HPDE6-E6E7 (cell line): ENCODE measurements around the gene NR1I2.

Source experiments
- DNase-seq: peaks from one replicate; pipeline ENCODE4 v3.0.0; 2011; ENCODE audit warnings: missing footprints; ENCODE audit errors: extremely low spot score

The NR1I2 gene

DNA sequence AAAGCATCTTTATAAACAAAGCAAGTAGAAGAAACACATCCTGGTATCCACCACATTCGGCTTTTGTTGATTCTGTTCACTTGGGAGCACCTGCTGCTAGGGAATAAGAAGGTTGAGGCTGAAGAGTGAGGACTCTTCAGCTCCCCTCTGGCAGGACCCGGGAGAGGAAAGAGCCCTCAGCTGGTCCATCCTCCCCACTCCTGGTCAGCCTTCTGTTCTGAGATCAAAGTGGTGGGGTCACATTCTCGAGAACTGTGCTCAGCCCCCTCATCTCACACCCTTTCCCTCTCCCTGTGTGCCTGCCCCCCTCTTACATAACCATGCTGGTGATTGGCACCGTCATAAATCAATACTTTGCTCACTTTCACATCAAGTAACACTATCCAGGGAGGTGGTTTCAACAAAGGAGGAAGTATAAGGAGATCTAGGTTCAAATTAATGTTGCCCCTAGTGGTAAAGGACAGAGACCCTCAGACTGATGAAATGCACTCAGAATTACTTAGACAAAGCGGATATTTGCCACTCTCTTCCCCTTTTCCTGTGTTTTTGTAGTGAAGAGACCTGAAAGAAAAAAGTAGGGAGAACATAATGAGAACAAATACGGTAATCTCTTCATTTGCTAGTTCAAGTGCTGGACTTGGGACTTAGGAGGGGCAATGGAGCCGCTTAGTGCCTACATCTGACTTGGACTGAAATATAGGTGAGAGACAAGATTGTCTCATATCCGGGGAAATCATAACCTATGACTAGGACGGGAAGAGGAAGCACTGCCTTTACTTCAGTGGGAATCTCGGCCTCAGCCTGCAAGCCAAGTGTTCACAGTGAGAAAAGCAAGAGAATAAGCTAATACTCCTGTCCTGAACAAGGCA is at the start of gene NR1I2:
TSS of gene NR1I2 (plus strand) at position 772 of the 869 bp plus-strand sequence.
- DNase-seq, result no peak

DNA sequence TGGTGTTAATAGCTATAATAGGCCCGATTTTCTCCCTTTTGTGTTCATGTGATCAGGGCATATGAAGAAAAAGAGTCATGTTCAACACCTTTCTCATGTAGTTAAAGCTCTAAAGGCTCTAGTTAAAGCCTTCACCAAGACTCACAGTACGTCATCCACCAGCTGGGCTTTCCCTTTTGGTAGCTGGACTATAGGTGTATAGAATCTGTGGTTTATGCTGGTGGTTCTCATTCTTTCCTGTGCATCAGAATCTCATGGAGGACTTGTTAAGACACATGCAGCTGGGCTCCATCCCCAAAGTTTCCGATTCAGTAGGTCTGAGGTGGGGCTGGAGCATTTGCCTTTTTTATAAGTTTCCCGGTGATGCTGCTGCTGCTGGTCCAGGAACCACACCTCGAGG is 48.1 kb upstream of the NR1I2 start:
- no peak for DNase-seq

DNA sequence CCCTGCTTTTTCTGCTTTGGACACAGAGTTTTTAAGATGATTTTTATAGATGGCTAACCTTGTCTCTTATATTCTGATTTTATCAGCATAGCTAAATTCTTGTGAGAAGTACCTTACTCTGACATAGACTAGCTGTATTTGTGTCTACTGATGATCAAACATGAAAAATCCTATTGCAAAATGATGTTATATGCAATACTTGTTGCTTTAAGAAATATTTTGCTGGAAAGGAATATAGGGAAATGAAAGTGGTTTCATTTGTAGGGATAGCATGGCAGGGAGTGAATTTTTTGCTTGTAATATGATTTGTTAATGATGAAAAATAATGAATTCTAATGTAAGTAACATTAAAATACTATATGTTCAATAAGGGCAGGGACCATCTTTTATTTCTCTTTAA is 43.2 kb upstream of the NR1I2 start:
- no peak for DNase-seq

DNA sequence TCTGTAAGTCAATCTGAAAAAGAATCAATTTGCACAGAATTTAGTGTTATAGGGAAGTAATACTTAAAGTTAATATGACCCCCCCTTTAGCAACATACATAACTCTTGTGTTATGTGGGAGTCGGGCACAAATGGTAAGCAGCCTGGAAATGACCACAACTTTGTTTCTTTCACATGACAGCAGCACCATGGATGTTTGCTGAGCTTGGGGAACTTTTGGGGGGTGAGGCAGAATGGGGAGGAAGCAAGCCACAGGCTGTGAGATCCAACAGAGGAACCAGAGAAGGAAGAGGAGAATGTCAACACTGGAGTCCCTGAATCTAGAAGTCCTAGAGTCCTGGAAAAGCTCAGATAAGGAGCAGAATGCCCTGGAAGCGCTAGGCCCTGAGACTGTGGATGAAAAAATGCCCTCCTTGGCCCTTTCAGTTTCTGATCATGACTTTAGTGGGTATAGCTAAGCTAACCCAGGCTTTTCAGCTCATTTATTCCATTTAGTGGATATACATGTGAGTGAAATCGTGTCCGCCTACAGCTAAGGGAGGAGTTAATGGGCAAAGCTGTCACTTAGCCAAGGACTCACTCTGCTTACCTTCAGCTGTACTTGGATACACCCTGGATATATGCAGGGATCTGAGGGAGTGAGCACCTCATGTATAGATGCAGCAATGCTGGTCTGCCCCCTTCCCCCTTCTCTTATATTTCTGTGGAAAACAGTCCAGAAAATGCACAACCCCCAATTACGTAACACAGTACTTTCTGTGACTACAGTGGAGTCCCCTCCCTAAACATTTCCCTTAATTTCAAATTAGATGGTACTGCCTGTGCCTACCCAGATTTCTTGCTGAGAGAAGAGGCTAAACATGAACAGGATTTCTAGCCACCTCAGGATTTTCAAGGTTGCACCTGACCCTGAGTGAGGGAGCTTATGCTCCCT is 40.0 kb upstream of the NR1I2 start:
- no peak for DNase-seq

DNA sequence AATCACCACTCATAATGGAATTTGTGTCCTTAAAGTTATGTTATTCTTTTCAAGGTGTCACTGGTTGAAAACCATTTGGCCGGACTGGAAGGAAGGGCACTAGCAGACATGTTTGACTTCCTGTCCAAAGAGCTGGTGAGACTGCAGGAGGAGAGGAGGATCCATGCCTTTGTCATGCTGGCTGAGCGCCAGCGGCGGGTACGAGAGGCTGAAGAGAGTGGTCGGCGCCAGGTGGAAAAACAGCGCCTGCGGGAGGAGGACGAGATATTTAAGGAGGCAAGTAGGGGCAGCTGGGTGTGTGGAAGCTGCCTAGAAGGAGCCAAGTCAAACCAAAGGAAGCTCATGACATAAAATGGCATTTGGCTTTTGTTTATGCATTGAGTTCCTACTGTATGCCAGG is 38.0 kb upstream of the NR1I2 start:
- no peak for DNase-seq

DNA sequence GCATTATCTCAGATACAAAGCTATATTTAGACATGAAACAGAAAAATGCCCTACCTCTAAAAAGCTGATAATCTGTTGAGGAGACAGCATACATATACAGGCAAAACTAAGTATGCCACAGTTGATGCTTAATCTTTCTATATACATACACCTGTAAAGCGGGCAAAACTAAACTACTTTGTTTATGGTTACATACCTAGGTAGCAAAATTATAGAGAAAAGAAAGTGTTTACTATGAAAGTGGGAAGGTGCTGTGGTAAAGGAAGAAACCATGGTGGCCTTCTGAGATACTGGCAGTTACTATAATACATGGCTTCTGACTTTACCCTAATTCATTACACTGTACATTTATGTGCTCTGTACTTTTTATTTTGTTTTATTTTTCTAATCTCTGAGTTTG is 36.0 kb upstream of the NR1I2 start:
- DNase-seq, result no peak

DNA sequence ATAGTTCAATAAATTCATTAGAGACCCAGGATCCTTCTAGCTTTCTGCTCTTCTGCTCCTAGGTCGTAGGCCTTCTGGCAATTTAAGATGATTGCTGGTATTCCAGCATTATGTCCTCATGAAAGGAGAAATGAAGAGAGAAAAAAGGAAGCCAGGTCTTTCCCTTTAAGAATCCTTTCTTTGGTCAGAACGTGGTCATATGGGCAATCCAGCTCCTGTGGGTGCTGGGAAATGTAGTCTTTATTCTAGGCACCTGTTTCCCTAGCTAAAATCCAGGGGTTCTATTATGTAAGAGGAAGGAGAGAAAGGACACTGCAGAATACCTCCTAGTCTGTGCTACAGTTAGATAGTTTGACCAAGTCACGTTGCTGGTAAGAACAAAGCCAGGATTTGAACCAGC is 35.5 kb upstream of the NR1I2 start:
- DNase-seq, result no peak

DNA sequence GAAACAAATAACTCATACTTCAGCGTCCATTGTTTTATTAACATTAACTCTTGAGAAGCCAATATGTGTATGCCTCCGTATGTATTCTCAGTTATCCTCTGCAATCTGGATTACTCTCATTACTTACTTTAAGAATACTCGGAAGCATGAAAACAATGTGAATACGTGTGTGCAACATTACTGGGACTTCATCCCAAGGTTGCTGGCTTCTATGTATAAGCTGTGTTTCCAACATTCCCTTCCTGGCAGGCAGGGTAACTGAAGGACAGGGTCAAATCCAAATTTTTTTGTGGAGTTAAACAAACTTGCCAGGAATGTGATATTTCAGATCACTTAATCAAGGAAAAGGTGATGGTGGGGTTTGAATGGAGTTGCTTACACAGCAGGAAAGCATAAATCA is 34.5 kb upstream of the NR1I2 start:
- no peak for DNase-seq

DNA sequence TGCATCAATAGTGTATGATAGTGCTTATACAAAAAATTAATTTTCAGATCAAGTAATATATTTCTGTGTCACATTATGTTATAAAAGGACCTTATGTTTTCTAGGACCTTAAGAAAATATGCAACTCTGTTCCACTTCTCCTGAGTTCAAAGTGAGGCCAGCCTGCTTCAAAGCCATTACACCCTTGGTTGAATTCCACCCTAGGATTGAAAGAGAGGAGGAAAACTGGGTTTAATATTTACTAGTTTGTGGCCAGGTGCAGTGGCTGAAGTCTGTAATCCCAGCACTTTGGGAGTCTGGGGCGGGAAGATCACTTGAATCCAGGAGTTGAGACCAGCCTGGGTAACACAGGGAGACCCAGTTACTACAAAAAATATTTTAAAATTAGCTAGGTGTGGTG is 32.9 kb upstream of the NR1I2 start:
- no peak for DNase-seq

DNA sequence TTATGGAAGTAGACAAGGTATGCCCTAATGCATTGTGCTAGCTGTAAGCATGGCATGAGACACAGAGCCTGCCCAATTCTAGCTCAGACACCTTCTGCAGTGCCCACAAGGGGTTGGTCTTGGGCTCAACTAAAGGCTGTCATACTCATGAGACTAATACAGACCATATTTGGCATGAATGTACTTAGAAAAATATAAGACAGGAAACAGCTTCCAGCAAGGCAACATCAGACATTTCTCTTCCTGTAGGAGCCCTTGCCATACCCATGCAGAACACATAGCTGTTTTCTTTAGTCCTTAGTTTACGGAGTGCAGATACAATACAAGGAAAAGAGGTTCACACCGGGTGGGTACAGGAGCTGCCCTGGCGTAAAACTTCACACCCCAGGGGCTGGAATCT is 30.5 kb upstream of the NR1I2 start:
- no peak for DNase-seq

DNA sequence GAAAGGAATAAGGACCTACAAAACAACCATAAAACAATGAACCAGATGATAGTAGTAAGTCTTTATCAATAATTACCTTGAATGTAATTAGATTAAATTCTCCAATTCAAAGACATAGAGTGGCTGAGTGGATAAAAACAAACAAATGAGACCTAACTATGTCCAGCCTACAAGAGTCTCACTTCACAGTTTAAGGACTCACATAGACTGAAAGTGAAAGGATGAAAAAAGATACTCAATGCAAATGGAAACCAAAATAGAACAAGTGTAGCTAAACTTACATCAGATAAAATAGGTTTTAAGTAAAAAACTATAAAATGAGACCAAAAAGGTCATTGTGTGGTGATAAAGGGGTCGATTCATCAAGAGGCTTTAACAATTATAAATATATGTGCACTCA is 21.9 kb upstream of the NR1I2 start:
- DNase-seq, result no peak

DNA sequence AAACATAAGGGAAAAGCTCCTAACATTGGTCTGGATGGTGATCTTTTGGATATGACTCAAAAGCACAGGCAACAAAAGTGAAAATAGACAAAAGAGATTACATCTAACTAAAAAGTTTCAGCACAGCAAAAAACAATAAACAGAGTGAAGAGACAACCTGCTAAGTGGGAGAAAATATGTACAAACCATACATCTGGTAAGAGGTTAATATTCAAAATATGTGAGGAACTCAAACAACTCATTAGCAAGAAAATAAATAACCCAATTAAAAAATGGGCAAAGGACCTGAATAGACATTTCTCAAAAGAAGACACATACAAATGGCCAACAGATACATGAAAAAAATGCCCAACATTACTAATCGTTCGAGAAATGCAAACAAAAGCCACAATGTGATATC is 19.0 kb upstream of the NR1I2 start:
- no peak for DNase-seq

DNA sequence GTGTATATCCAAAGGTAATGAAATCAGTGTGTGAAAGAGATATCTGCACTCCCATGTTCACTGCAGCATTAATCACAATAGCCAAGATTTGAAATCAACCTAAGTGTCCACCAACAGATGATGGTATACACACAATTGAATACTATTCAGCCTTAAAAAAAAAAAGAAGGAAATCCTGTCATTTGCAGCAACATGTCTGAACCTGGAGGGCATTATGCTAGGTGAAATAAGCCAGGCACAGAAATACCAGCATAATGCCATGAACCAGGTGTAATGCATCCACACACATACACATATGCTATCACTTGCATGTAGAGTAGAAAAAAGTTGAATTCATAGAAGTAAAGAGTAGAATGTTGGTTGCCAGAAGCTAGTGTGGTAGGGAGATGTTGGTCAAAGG is 18.4 kb upstream of the NR1I2 start:
- DNase-seq, result no peak

DNA sequence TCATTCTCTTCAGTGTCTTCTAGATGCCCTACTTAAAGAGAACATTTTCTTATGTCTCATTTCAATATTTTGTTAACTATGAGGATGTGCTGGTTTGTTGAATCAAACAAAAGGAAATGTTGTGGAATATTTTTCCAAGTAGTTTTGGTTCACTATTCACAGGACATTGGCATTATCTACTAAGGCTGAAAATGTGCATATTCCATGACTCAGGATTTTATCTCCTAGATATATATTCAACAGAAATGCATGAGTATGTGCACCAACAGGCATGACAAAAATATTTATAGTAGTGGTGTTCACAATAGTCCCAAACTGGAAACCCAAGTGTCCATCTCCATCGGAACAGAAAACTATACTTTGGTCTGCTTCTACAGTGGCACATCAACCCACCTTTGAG is 16.7 kb upstream of the NR1I2 start:
- no peak for DNase-seq

DNA sequence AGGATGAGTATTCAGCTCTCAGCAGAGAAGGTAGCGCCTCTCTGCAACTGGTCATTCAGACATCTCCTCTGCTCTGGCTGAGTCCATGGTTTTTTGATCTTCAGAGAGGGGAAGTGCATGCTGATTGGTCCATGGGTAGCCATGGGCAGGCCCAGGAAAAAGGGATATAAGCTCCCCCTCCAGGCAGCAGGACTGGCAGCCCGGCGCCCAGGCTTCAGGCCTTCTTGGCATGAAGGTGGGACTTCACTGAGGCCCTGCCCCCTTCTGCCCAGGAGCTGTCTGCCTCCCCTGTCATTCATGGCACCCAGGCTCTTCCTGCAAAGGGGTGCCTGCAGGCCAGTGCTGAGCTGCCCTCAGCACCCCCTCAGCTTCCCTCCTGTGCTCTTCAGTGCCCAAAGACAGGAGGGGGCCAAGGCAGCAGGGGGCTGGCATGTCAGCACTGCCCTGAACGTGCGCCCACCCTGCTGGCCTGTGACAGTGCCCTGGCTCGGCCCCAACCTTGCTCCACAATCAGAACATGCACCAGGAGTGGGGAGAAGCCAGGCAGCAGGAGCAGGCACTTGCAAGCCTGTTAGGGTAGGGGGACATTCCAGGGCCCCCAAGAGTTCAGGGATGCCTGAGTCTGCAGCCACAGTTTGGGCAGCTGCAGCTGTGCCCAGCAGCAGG is 13.8 kb upstream of the NR1I2 start:
- DNase-seq, result no peak

DNA sequence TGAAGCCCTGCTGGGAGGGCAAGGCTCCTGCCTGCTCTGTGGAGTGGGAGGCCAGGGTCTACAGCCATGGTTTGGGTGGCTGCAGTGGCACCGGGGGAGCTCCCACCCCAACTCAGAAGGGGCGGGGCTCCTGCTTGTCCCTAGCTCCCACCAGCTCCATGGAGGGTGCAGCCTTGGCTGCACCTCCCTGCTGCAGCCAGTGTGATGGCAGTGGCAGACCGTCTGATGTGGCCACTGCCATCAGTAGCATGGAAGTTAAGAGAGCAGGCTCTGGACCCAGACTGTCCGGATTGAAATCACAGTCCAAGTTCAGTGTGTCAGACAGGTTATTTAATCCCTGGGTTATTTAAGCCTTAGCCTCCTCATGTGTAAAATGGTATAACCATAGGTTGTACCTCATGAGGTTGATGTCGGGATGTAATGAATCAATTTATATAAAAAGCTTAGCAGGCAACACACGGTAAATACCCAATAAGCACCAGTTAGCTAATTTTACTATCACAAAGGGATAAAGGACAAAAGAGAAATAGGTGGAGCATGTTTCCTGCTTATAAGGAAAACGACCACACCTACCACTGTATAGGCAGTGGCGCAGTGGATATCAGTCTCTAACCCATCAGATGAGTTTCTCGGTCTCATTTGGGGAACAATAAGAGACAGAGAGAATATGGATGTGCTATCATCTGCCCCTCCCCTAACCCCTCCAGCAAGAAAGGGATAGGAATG is 13.1 kb upstream of the NR1I2 start:
- no peak for DNase-seq

DNA sequence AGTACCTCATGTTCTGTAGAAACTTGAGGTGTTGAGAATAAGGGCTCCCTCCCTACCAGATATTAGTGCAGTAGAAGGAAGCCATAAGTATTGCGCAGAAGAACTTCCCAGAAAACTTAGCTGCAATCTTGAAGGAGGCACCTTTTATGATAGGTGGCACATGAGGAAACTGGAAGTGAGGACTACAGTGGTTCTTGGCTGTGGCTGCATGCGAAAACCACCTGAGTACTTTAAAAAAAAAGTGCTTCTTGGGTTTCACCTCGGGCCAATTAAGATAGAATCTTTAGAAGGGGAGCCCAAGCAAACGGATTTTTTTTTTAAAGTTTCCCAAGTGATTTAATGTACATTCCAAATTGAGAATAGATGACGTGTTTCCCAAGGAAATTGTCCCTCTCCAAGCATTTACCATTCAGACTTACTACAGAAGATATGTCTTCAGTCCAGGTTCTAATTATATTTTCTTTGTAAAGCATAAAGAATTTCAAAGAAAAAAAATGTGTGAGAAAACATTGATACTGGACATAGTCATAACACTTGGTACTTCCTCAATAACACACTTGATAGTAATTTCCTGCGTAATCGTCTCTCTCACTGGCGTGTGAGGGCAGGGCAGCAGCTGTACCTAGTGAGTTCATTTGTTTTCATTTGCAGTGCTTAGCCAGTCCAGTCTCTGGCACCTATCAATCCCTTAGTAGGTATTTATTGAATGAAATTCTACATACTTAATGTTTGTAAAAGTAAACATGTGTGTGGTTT is 12.3 kb upstream of the NR1I2 start:
- peak; percentile 15 for DNase-seq

DNA sequence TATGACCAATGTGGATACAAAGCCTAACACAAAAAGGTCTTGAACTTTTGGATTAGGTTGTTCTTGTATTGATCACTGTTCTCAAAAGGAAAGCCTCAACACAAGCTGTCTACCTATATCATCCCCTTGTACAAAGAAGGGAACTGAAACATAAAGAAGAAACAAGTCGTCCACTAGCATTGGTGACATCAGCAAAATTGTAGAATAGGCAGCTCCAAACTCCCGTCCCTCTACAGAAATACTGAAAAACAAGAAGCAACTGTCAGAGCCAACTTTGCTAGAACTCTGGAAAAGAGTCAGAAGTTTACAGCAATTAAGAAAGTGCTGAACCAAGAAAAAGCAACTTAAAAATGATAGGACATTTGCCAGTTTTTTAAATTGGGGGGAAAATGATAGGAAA is 7.5 kb upstream of the NR1I2 start:
- no peak for DNase-seq

DNA sequence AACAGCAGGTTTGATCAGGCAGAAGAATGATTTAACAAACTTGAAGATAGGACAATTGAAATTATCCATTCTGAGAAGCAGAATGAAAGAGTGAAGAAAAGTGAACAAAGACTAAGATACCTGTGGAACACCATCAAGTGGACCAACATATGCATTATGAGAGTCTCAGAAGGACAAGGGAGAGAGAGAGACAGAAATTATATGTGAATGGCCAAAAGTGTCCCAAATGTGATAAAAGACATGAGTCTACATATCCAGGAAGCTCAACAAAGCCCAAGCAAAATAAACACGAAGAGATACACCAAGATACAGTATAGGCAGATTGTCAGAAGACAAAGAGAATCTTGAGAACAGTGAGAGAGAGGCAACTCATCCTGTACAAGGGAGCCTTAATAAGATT is 5.6 kb upstream of the NR1I2 start:
- no peak for DNase-seq

DNA sequence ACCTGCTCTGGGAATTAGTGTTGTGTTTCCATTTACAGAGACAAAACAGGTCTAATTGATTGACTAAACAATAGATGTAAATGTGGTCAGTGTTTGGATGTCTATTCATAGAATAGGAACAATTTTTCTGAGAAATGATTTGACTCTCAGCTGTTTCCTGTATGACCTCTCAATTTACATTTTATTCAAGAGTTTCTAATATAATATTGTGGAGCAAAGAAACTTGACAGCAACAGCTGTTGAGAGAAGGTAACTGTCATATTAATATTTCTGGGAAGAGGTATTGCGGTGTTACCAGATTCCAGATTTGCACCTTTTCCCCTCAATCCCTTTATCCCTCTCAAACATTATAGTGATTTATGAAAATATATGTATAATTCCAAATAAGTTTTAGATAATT is 3.7 kb upstream of the NR1I2 start:
- no peak for DNase-seq

DNA sequence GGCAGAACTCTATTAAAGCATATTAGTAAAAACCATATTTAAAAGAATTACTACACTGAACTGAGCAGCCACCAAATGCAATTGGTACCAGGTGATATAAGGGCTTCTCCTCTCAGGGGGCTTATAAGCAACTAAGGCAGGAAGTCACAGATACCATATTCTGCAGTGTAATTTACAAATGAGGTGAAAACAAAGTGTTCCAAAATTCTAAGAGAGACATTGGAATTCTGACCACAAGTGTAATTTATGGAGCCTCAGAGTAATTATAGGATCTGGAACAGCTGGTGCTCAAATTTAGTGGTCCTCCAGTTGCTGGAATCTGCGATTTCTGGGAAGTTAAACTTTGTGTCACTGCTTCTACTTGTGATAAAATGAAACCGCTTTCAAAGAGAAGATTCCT is 3.1 kb upstream of the NR1I2 start:
- DNase-seq, result no peak
